ENCODE measurements around the gene SCAF8. TPM values are rescaled to one million over a fixed set of nuclear protein-coding genes. Genes with fewer than 3 reads are reported as not detected.

Gene SCAF8
- total RNA-seq, 4 donors from 2014 or later: 29.5 to 52.8 (median 37.4) TPM

- no peak for TF ChIP-seq CTCF (IDR thresholded peaks at IDR 0.05)
- ATAC-seq (ENCODE audit: low FRiP score) (no peak), DNase-seq (ENCODE audit: low spot score) (no peak)
These were observed 13.8 kb upstream of the SCAF8 start for GRCh38 chr6:154719433-154719832.

- no peak for DNase-seq (ENCODE audit: low spot score)
- ATAC-seq (ENCODE audit: low FRiP score): no peak
- no peak for TF ChIP-seq CTCF (IDR thresholded peaks at IDR 0.05)
These were observed 13.4 kb upstream of the SCAF8 start for GRCh38 chr6:154719854-154720253.

- no peak for TF ChIP-seq CTCF (IDR thresholded peaks at IDR 0.05)
- DNase-seq (ENCODE audit: low spot score) (no peak), ATAC-seq (ENCODE audit: low FRiP score) (no peak)
These were observed 11.8 kb upstream of the SCAF8 start for GRCh38 chr6:154721460-154721859.

DNA sequence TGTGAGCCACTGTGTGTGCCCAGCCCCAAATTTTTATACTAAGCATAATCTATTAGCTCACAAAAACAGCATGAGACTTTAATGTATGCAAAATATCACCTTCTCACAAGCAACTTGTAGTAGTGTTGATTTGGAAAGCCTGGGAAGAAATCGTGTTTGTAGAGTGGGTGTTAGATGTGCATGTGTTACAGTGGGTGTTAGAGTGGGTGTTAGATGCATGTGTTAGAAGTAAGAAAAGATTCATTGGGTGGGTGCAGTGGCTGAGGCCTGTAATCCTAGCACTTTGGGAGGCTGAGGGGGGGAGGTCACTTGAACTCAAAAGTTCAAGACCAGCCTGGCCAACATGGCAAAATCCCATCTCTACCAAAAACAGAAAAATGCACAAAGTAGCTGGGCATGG is 6.3 kb upstream of the SCAF8 start:
- ATAC-seq (ENCODE audit: low FRiP score): no peak
- no peak for DNase-seq (ENCODE audit: low spot score)
- TF ChIP-seq CTCF (IDR thresholded peaks at IDR 0.05): no peak

- no peak for TF ChIP-seq CTCF (IDR thresholded peaks at IDR 0.05)
- ATAC-seq (ENCODE audit: low FRiP score) (no peak), DNase-seq (ENCODE audit: low spot score) (no peak)
These were observed 1.7 kb upstream of the SCAF8 start for GRCh38 chr6:154731296-154732218.

DNA sequence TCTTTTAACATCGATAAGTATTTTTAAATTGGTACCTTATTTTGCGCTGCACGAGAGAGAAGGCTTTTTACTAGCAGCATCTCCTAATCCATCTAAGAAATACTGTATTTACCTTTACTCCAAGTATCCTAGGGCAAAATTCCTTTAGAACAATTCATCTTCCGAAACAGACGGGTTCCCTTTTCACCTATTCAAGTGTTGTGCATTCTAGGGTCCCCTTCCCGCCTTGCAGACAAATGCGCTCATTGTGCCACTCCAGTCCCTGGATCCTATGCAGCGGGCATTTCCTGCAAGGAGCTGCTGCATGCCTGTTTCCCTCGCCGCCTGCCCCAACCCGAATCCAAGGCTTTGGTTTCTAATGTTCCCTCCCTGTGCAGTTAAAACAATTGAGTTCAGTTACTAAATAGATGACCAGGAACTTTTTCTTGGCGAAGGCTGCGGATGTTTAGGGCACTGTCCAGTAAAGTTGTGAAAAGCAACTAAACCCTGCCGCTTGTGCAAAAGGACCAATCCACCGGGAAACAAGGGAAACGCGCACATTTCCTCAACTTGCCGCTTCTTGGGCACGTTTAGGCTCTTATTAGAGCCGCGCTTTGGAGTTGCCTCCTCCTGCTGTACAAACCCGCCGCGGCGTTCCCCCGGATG is 556 bp upstream of the SCAF8 start:
- no peak for ATAC-seq (ENCODE audit: low FRiP score)
- no peak for TF ChIP-seq CTCF (IDR thresholded peaks at IDR 0.05)
- no peak for DNase-seq (ENCODE audit: low spot score)
